Measurements from ENCODE around the gene THEMIS. TPM values are rescaled to one million over a fixed set of nuclear protein-coding genes. Genes with fewer than 3 reads are reported as not detected.

Gene THEMIS
- total and polyA plus RNA-seq, 2 experiments from 2014 or later, result not detected

- TF ChIP-seq STAT1 (IDR thresholded peaks at IDR 0.05; ENCODE audit: unreplicated experiment), result no peak
- no peak for TF ChIP-seq ZNF114 (CRISPR knock-in tag; IDR thresholded peaks at IDR 0.05)
Observed at GRCh38 chr6:127732927-127733326, 167.9 kb downstream of the THEMIS start (continued).

- ATAC-seq, result no peak
- no peaks in the 10 kb centered on the region for H3K9me3 Mint-ChIP-seq
- H3K36me3 Mint-ChIP-seq (ENCODE audit: low read depth), result no peaks in the 10 kb centered on the region
- Histone ChIP-seq H3K4me3 (no peak overlapping the region), H3K4me1 (ENCODE audit: insufficient read depth) (no peaks in the 10 kb centered on the region), H3K4me2 (no peak overlapping the region), H3F3A (replicated peaks; ENCODE audit: low read depth) (no peaks in the 10 kb centered on the region), H2AFZ (peak overlapping the region; percentile 60; the same call in 1 of the 2 replicates), H3K79me2 (replicated peaks; ENCODE audit: insufficient read depth) (no peaks in the 10 kb centered on the region), H3K27ac (ENCODE audit: low read depth) (no peak overlapping the region), H3K27me3 (ENCODE audit: insufficient read depth) (no peaks in the 10 kb centered on the region), H4K20me1 (replicated peaks; ENCODE audit: insufficient read depth) (no peaks in the 10 kb centered on the region), H3K9me2 (ENCODE audit: insufficient read depth) (no peaks in the 10 kb centered on the region), H3K36me3 (ENCODE audit: insufficient read depth) (no peaks in the 10 kb centered on the region)
- H3K27me3 Mint-ChIP-seq (ENCODE audit: insufficient read depth, low read depth, poor library complexity), result no peaks in the 10 kb centered on the region
- peaks cover 13% of the 10 kb centered on the region for H3K4me1 Mint-ChIP-seq
- DNase-seq (ENCODE audit: low spot score), result no peak
- H3K27ac Mint-ChIP-seq, result no peak overlapping the region
- no peak overlapping the region for H3K4me3 Mint-ChIP-seq
- TF ChIP-seq POLR2AphosphoS5 (IDR thresholded peaks at IDR 0.05; ENCODE audit: low read depth) (no peak), CREB1 (CRISPR knock-in tag; IDR thresholded peaks at IDR 0.05; ENCODE audit: low read depth) (no peak), EZH2phosphoT487 (IDR thresholded peaks at IDR 0.05; ENCODE audit: unreplicated experiment) (no peak), CTCF (conservative IDR thresholded peaks at IDR 0.05; ENCODE audit: low read depth in 2 of 2) (no peak), ZNF114 (CRISPR knock-in tag; IDR thresholded peaks at IDR 0.05) (no peak), REST (IDR thresholded peaks at IDR 0.05; ENCODE audit: unreplicated experiment) (no peak), ZNF462 (CRISPR knock-in tag; IDR thresholded peaks at IDR 0.05) (no peak), EZH2 (IDR thresholded peaks at IDR 0.05; ENCODE audit: low read depth, unreplicated experiment) (no peak)
Observed at GRCh38 chr6:127727260-127727953, 173.5 kb downstream of the THEMIS start.
